GM21447 (cell line): ENCODE results near the gene CD44.

Experiments used
- ATAC-seq: cut with Tn5 transposase; IDR thresholded peaks from one replicate; pipeline ENCODE4 v1.9.1; 2021; ENCODE audit not compliant: unreplicated experiment

CD44 gene

GRCh38 chr11:35111161-35112055, 27.6 kb upstream of the CD44 start:
- ATAC-seq: no peak

- no peak for ATAC-seq
Measured at GRCh38 chr11:35112056-35112845, 26.7 kb upstream of the CD44 start.

GRCh38 chr11:35112846-35113105, 26.2 kb upstream of the CD44 start:
- ATAC-seq: no peak

GRCh38 chr11:35114906-35115687, 23.9 kb upstream of the CD44 start:
- no peak for ATAC-seq

- no peak for ATAC-seq
Measured at GRCh38 chr11:35115688-35116030, 23.3 kb upstream of the CD44 start.

- no peak for ATAC-seq
Measured at GRCh38 chr11:35116245-35116644, 22.7 kb upstream of the CD44 start.

- no peak for ATAC-seq
Measured at GRCh38 chr11:35116762-35117640, 22.0 kb upstream of the CD44 start.

GRCh38 chr11:35118906-35119305, 20.1 kb upstream of the CD44 start:
- ATAC-seq: peak; percentile 83

GRCh38 chr11:35121326-35121865, 17.6 kb upstream of the CD44 start:
- ATAC-seq: no peak

- ATAC-seq: no peak
Measured at GRCh38 chr11:35122308-35122707, 16.7 kb upstream of the CD44 start.

- ATAC-seq: peak; percentile 68
Measured at GRCh38 chr11:35126000-35126878, 12.7 kb upstream of the CD44 start.

GRCh38 chr11:35126879-35127581, 11.9 kb upstream of the CD44 start:
- ATAC-seq: peak; percentile 25

GRCh38 chr11:35127619-35128018, 11.4 kb upstream of the CD44 start:
- peak; percentile 17 for ATAC-seq

GRCh38 chr11:35131094-35131493, 7.9 kb upstream of the CD44 start:
- ATAC-seq: no peak

- no peak for ATAC-seq
Measured at GRCh38 chr11:35131886-35132285, 7.1 kb upstream of the CD44 start.

GRCh38 chr11:35133656-35134055, 5.3 kb upstream of the CD44 start:
- no peak for ATAC-seq

- no peak for ATAC-seq
Measured at GRCh38 chr11:35134403-35135148, 4.4 kb upstream of the CD44 start.

GRCh38 chr11:35135222-35135621, 3.7 kb upstream of the CD44 start:
- no peak for ATAC-seq
